Psoas muscle (tissue), 8 donors: Measurements from ENCODE around the gene PARP3. TPM values are rescaled to one million over a fixed set of nuclear protein-coding genes. Genes with fewer than 3 reads are reported as not detected.

ENCODE experiments used
- ATAC-seq, 4 donors: fragments of 200-7000 bp; cut with Tn5 transposase; one replicate each; pipeline ENCODE4 v1.9.1; 2020; ENCODE audit warnings: moderate library complexity in 3 of 4, mild to moderate bottlenecking in 2 of 4
- DNase-seq, 2 donors: peaks; one replicate each; pipeline ENCODE4 v3.0.0-alpha.2; 2020
- H3K27ac ChIP-seq: fragments of 200-600 bp; one replicate; pipeline ENCODE4 v1.8.0; 2022
- H3K27me3 ChIP-seq, 3 donors: fragments of 200-600 bp in 1 of 3; one replicate each; pipeline versions ENCODE4 v1.6.1 to v1.8.0; 2013 to 2022; ENCODE audit warnings: low read length in 2 of 3, mild to moderate bottlenecking in 2 of 3, moderate library complexity in 1 of 3; ENCODE audit not compliant: insufficient read depth in 3 of 3
- H3K36me3 ChIP-seq, 2 donors: fragments of 200-600 bp in 1 of 2; one replicate each; pipeline versions ENCODE4 v1.6.1 to v1.8.0; 2013 to 2022; ENCODE audit warnings: low read depth in 1 of 2, mild to moderate bottlenecking in 1 of 2, moderate library complexity in 1 of 2; ENCODE audit not compliant: insufficient read depth in 1 of 2
- H3K4me1 ChIP-seq: fragments of 200-600 bp; one replicate; pipeline ENCODE4 v1.8.0; 2022
- H3K4me3 ChIP-seq: fragments of 200-600 bp; one replicate; pipeline ENCODE4 v1.8.0; 2022; ENCODE audit warnings: mild to moderate bottlenecking
- H3K9me3 ChIP-seq: fragments of 200-600 bp; one replicate; pipeline ENCODE4 v1.8.0; 2022
- WGBS, 3 donors: extraction: QIAGEN DNeasy Blood & Tissue Kit; methylation state at CpG; one replicate each; pipeline versions ENCODE4 v1.1.6 to v1.1.7; 2013; 5-methylcytosine and 5-hydroxymethylcytosine counted together
- intact Hi-C, 2 donors: fragments of 100-400 bp; cut with DNase I; formaldehyde crosslinking; loops; one replicate each; pipeline versions ENCODE4 v1.11.0 to v1.14.2; 2022
- polyA plus RNA-seq, 3 donors: library from polyadenylated mRNA; stranded (reverse); fragments of 200-250 nt; gene quantifications; one replicate each; pipeline ENCODE4 v1.2.3, GENCODE V29; 2013
- total RNA-seq, 4 donors: library from RNA; stranded (reverse); fragmentation: NEBNext Ultra II Directional in 2 of 4; extraction: Animal tissue kit (Norgen Biotek cat#: 25700) in 2 of 4; gene quantifications; one replicate each; pipeline versions ENCODE4 v1.2.1 to v1.2.4, GENCODE V29; 2021 to 2023
- TF ChIP-seq, protein P1 (sequence below): fragments of 200-600 bp; IDR thresholded peaks from one replicate; pipeline ENCODE4 v1.8.0; 2022; ENCODE audit warnings: antibody characterized with exemption
- donor health status: healthy with polysubstance abuse.
- donor health status: DM: no; HTN: no; CAD: no; lungs with moderate emphysema.
- donor health status: Bipolar disorder and iron deficiency.
- donor health status: healthy.
- donor health status: DM: yes; HTN: yes; CAD: no.
- donor health status: DM: no; HTN: no; CAD: no.
- donor health status: DM: no; HTN: no; CAD: no.
- donor health status: DM: yes; HTN: yes; CAD: no.

The PARP3 gene
- total and polyA plus RNA-seq, 7 donors: 5.2 to 15.8 (median 11.3) TPM

DNA sequence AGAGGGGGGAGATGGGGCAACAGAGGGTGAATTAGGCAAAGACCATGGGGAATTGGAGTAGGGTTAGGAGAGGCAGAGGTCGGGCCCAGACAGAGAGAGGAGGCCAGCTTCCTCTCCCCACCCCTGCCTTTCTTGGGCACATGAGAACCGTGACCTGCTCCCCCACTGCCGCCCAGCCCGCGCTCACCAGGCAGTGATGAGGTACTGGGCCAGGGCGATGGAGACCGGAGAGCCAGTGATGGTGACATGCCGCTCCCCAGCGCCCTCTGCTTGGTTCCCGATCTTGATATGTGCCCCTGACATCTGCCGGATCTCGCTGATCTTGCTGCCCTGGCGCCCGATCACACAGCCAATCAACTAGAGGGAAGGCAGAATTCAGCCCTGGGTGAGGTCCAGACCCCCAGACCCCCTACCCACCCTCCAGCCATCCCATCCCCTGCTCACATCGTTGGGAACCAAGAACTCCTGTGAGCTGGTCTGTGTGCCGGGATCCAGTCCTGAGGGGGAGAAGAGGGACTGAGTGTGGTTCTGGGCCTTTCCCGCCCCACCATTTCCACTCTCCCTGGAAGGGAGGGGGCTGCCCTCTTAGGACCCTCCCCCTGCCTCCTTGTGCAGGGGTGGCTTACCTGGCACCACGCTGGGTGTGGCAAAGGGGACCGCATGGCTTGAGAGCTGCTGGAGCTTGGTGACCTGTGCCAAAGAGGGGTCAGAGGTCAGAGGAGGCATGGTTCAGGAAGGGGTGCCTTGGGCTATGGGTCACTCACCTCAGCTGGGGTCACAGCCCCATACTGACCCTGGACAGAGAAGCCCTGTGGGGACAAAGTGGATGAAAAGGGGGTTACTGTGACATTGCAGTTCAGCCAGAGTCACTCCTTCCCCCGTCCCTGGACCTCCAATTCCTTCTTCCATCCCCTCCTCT is 16.7 kb downstream of the PARP3 start:
- ATAC-seq (no peak), DNase-seq (no peak)
- peaks cover 0 to 49% of the 10 kb centered on the region in 2 donors for H3K36me3 ChIP-seq
- intact Hi-C loops: no loop called here
- H3K27ac ChIP-seq: no peak overlapping the region
- no peak overlapping the region for H3K4me3 ChIP-seq
- H3K4me1 ChIP-seq: peaks cover 38% of the 10 kb centered on the region
- TF ChIP-seq, protein P1, sequence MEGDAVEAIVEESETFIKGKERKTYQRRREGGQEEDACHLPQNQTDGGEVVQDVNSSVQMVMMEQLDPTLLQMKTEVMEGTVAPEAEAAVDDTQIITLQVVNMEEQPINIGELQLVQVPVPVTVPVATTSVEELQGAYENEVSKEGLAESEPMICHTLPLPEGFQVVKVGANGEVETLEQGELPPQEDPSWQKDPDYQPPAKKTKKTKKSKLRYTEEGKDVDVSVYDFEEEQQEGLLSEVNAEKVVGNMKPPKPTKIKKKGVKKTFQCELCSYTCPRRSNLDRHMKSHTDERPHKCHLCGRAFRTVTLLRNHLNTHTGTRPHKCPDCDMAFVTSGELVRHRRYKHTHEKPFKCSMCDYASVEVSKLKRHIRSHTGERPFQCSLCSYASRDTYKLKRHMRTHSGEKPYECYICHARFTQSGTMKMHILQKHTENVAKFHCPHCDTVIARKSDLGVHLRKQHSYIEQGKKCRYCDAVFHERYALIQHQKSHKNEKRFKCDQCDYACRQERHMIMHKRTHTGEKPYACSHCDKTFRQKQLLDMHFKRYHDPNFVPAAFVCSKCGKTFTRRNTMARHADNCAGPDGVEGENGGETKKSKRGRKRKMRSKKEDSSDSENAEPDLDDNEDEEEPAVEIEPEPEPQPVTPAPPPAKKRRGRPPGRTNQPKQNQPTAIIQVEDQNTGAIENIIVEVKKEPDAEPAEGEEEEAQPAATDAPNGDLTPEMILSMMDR: no peak
- H3K27me3 ChIP-seq: no peaks in the 10 kb centered on the region
- WGBS, 3 donors: 92 to 95% (median 93%) methylated on average over 20 of the region's 20 CpGs
- no peaks in the 10 kb centered on the region for H3K9me3 ChIP-seq

DNA sequence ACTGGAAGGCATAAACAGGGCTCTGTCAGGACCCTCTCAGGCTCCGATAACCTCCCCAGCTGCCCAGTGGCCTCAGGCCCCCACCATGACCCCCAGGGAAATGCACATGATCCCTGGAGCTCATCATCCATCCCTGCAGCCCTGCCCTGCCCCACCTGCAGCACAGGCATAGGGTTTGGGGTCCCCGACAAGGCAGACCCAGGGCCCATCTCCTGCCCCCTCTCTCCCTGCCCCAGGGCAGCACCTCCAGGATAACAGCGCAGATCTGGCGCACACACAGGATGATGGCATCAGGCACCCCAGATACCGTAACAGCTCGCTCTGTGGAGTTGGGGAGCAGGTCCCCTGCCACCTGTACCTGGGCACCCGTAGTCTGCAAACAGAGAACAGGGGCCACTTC is 17.5 kb downstream of the PARP3 start:
- Histone ChIP-seq H3K9me3 (no peaks in the 10 kb centered on the region), H3K4me1 (peaks cover 46% of the 10 kb centered on the region), H3K27ac (no peak overlapping the region), H3K36me3 (peaks cover 0 to 49% of the 10 kb centered on the region in 2 donors), H3K4me3 (no peak overlapping the region), H3K27me3 (no peaks in the 10 kb centered on the region)
- intact Hi-C loops: no loop called here
- ATAC-seq (no peak), DNase-seq (no peak)
- TF ChIP-seq, protein P1: no peak
- WGBS, 3 donors: 93 to 97% (median 97%) methylated on average over 7 of the region's 7 CpGs

DNA sequence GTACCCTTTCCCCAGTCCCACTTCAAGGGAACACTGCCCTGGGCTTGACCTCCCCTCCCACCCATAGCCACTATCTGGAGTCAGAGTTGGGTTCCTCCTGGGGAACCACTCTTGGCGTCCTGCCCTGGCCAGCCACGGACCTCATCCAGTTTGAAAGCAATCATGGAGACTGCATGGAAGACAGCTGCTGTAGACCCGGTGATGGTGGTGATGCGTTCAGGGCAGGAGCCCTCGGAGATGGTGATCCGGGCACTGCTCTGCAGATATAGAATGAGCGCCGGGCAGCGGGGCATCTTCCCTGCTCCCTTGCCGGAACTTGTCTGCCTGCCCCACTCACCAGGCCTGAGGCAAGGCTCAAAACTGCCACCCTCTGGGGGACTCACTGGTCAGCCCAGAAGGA is 18.2 kb downstream of the PARP3 start:
- TF ChIP-seq, protein P1: no peak
- WGBS, 3 donors: 79 to 92% (median 80%) methylated on average over 10 of the region's 10 CpGs
- no peaks in the 10 kb centered on the region for H3K27me3 ChIP-seq
- H3K4me1 ChIP-seq: peaks cover 49% of the 10 kb centered on the region
- H3K27ac ChIP-seq: no peak overlapping the region
- no peak for ATAC-seq
- DNase-seq: no peak
- no peaks in the 10 kb centered on the region for H3K9me3 ChIP-seq
- H3K36me3 ChIP-seq: peaks cover 0 to 49% of the 10 kb centered on the region in 2 donors
- intact Hi-C loops: no loop called here
- no peak overlapping the region for H3K4me3 ChIP-seq

DNA sequence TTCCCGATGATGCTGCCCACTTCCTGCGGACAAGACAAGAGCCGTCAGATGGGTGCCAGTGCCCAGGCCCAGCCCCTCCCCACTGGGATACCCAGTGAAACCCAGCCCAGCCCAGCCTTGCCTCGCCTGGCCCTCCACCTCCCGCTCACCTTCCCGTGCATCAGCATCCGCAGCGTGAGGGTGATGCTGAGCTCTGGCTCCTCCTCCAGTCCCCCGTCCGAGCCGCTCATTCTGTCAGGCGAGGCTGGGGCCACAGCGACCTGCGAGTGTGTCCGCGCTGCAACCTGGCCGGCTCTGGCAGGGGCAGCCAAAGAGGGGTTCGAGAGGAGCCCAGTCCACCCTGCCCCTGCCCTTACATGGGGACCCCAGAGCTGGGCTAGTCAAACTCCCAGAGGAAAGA is 18.8 kb downstream of the PARP3 start:
- DNase-seq: no peak
- no peak overlapping the region for H3K4me3 ChIP-seq
- H3K4me1 ChIP-seq: peaks cover 51% of the 10 kb centered on the region
- 92 to 94% (median 92%) methylated on average over 18 of the region's 18 CpGs for WGBS, 3 donors
- no peak for ATAC-seq
- peaks cover 0 to 49% of the 10 kb centered on the region in 2 donors for H3K36me3 ChIP-seq
- H3K27me3 ChIP-seq: no peaks in the 10 kb centered on the region
- intact Hi-C loops: no loop called here
- H3K9me3 ChIP-seq: no peaks in the 10 kb centered on the region
- no peak overlapping the region for H3K27ac ChIP-seq
- TF ChIP-seq, protein P1: no peak
